CD4-positive, alpha-beta T cell (primary cell): ENCODE results near the gene SELENOF. TPM values are rescaled to one million over a fixed set of nuclear protein-coding genes. Genes with fewer than 3 reads are reported as not detected.

Source experiments
- ATAC-seq: fragments of 200-7000 bp; cut with Tn5 transposase; one replicate; pipeline ENCODE4 v1.10.0; 2022; ENCODE audit warnings: mild to moderate bottlenecking; ENCODE audit not compliant: poor library complexity
- CTCF ChIA-PET: fragments of 350-600 bp; sonication (Branson Sonifier 250); formaldehyde crosslinking; loops from one replicate; lab custom pipeline; 2021; ENCODE audit warnings: antibody characterized with exemption, inconsistent platforms; lab: Charles Lee
- POLR2A ChIA-PET: fragments of 350-600 bp; sonication (Branson Sonifier 250); formaldehyde crosslinking; loops from one replicate; lab custom pipeline; 2021; ENCODE audit warnings: antibody characterized with exemption, inconsistent platforms; lab: Charles Lee
- DNase-seq, 14 experiments: peaks; one replicate each; pipeline ENCODE4 v3.0.0-alpha.2; 2013 to 2020; ENCODE audit warnings: mixed read lengths in 2 of 14
- H3K27ac ChIP-seq, 2 donors: one replicate each; pipeline versions ENCODE4 v1.5.1 to v1.7.0; 2013; ENCODE audit warnings: low read length in 2 of 2, low read depth in 1 of 2, mild to moderate bottlenecking in 1 of 2
- H3K27me3 ChIP-seq, 2 experiments: 1 replicate in 1 of 2; 2 replicates in 1 of 2; pipeline versions ENCODE4 v1.6.1 to v1.7.0; 2013; ENCODE audit warnings: low read length in 2 of 2, control low read depth in 1 of 2, mild to moderate bottlenecking in 1 of 2, moderate library complexity in 1 of 2; ENCODE audit not compliant: insufficient read depth in 2 of 2, control insufficient read depth in 1 of 2
- H3K36me3 ChIP-seq: one replicate; pipeline ENCODE4 v1.6.1; 2013; ENCODE audit warnings: low read length, control low read depth; ENCODE audit not compliant: insufficient read depth
- H3K4me1 ChIP-seq: one replicate; pipeline ENCODE4 v1.6.1; 2013; ENCODE audit warnings: low read length, control low read depth; ENCODE audit not compliant: insufficient read depth
- H3K4me3 ChIP-seq: one replicate; pipeline ENCODE4 v1.5.1; 2013; ENCODE audit warnings: mild to moderate bottlenecking, low read length, moderate library complexity
- H3K9me3 ChIP-seq, 2 experiments: 1 replicate in 1 of 2; 2 replicates in 1 of 2; pipeline versions ENCODE4 v1.6.1 to v1.7.0; 2013; ENCODE audit warnings: low read length in 2 of 2, mild to moderate bottlenecking in 2 of 2, control low read depth in 1 of 2, moderate library complexity in 1 of 2; ENCODE audit not compliant: control insufficient read depth in 1 of 2, insufficient read depth in 1 of 2
- H3K27ac Mint-ChIP-seq: one replicate; pipeline ENCODE4 v1.8.0; 2020; ENCODE audit warnings: mixed read lengths
- H3K27me3 Mint-ChIP-seq: one replicate; pipeline ENCODE4 v1.8.0; 2021; ENCODE audit warnings: mixed read lengths
- H3K36me3 Mint-ChIP-seq: one replicate; pipeline ENCODE4 v1.8.0; 2021; ENCODE audit warnings: low read depth, mixed read lengths
- H3K4me1 Mint-ChIP-seq: one replicate; pipeline ENCODE4 v1.8.0; 2021; ENCODE audit warnings: low read depth, mixed read lengths
- H3K4me3 Mint-ChIP-seq: one replicate; pipeline ENCODE4 v1.8.0; 2020; ENCODE audit warnings: mild to moderate bottlenecking, mixed read lengths
- H3K9me3 Mint-ChIP-seq: one replicate; pipeline ENCODE4 v1.8.0; 2020; ENCODE audit warnings: mixed read lengths
- intact Hi-C, 2 experiments: fragments of 100-400 bp; cut with DNase I in 1 of 2; cut with micrococcal nuclease in 1 of 2; formaldehyde crosslinking; loops; one replicate each; pipeline versions ENCODE4 v1.15.1 to v1.9.0; 2023 to 2025; cut with DNase I, micrococcal nuclease
- total RNA-seq, 174 experiments: library from RNA in 2 of 174; stranded (reverse) in 2 of 174; gene quantifications; one replicate each; pipeline ENCODE4 v1.2.3 and lab custom pipeline; 2021 to 2026
- TF ChIP-seq, protein P1 (sequence below): fragments of 200-600 bp; IDR thresholded peaks from one replicate; pipeline ENCODE4 v1.8.0; 2022; ENCODE audit warnings: antibody characterized with exemption, mild to moderate bottlenecking

The SELENOF gene
- total RNA-seq, 2 experiments from 2014 or later = 74.1 to 74.9 TPM

DNA sequence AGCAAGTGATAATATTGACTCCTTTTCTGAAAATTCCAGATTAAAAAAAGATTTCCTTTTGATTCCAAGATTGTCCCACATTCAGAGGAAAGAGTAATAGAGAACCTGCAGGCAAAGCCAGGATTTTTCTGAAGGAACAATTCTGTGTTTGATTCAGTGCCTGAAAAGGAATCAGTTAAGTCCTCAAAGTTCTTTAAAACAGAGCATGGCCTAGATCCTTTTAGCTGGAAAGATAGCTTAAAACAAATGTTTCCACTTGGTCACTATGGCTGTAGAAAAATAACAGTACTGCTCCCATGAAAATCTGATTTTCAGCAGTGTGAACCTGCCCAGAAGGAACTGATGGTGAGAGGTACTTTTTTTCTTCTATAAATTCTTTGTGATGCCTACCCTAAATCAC is 42.3 kb upstream of the SELENOF start:
- no peaks in the 10 kb centered on the region for H3K9me3 Mint-ChIP-seq
- no peaks in the 10 kb centered on the region for H3K27me3 Mint-ChIP-seq
- no peak for ATAC-seq
- H3K36me3 Mint-ChIP-seq = no peaks in the 10 kb centered on the region
- Histone ChIP-seq H3K36me3 (no peaks in the 10 kb centered on the region), H3K27me3 (no peaks in the 10 kb centered on the region), H3K9me3 (no peaks in the 10 kb centered on the region), H3K4me1 (no peaks in the 10 kb centered on the region), H3K4me3 (no peak overlapping the region), H3K27ac (no peak overlapping the region)
- H3K4me1 Mint-ChIP-seq = peaks cover 14% of the 10 kb centered on the region
- intact Hi-C loops = no loop called here
- CTCF ChIA-PET = no interaction called here
- POLR2A ChIA-PET = no interaction called here
- no peak for DNase-seq
- H3K4me3 Mint-ChIP-seq = no peak overlapping the region
- TF ChIP-seq, protein P1, sequence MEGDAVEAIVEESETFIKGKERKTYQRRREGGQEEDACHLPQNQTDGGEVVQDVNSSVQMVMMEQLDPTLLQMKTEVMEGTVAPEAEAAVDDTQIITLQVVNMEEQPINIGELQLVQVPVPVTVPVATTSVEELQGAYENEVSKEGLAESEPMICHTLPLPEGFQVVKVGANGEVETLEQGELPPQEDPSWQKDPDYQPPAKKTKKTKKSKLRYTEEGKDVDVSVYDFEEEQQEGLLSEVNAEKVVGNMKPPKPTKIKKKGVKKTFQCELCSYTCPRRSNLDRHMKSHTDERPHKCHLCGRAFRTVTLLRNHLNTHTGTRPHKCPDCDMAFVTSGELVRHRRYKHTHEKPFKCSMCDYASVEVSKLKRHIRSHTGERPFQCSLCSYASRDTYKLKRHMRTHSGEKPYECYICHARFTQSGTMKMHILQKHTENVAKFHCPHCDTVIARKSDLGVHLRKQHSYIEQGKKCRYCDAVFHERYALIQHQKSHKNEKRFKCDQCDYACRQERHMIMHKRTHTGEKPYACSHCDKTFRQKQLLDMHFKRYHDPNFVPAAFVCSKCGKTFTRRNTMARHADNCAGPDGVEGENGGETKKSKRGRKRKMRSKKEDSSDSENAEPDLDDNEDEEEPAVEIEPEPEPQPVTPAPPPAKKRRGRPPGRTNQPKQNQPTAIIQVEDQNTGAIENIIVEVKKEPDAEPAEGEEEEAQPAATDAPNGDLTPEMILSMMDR = no peak
- no peak overlapping the region for H3K27ac Mint-ChIP-seq

DNA sequence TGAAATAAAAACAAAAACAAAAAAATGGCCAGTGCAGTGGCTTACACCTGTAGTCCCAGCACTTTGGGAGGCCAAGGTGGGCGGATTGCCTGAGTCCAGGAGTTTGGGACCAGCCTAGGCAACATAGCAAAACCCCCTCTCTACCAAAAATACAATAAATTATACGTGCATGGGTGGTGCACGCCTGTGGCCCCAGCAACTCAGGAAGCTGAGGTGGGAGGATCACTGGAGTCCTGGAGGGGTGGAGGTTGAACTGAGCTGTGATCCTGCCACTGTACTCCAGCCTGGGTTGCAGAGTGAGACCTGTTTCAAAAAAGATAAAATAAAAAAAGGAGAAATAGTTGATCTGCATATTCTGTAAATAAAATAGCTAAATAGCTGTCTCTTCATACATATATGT is 41.8 kb upstream of the SELENOF start:
- Histone ChIP-seq H3K4me3 (no peak overlapping the region), H3K27me3 (no peaks in the 10 kb centered on the region), H3K27ac (no peak overlapping the region), H3K9me3 (no peaks in the 10 kb centered on the region), H3K4me1 (no peaks in the 10 kb centered on the region), H3K36me3 (no peaks in the 10 kb centered on the region)
- POLR2A ChIA-PET = no interaction called here
- Mint-ChIP-seq H3K4me1 (peaks cover 18% of the 10 kb centered on the region), H3K27ac (no peak overlapping the region), H3K36me3 (no peaks in the 10 kb centered on the region), H3K9me3 (no peaks in the 10 kb centered on the region), H3K4me3 (no peak overlapping the region), H3K27me3 (no peaks in the 10 kb centered on the region)
- intact Hi-C loops = no loop called here
- DNase-seq = no peak
- no peak for ATAC-seq
- TF ChIP-seq, protein P1 = no peak
- CTCF ChIA-PET = no interaction called here

DNA sequence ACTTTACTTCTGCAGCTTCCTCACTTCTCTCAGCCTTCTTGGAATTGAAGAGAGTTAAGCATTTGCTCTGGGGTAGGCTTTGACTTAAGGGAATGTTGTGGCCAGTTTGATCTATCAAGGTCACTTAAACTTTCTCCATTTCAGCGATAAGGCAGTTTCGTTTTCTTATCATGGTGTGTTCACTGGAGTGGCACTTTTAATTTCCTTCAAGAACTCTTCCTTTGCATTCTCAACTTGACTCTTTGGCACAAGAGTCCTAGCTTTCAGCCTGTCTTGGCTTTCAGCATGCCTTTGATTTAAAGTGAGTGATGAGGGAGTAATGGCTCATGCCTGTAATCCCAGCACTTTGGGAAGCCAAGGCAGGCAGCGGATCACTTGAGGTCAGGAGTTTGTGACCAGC is 39.2 kb upstream of the SELENOF start:
- no peak overlapping the region for H3K27ac ChIP-seq
- H3K36me3 ChIP-seq = no peaks in the 10 kb centered on the region
- no peak for DNase-seq
- POLR2A ChIA-PET = no interaction called here
- peaks cover 25% of the 10 kb centered on the region for H3K4me1 Mint-ChIP-seq
- CTCF ChIA-PET = no interaction called here
- H3K27me3 ChIP-seq = no peaks in the 10 kb centered on the region
- no peaks in the 10 kb centered on the region for H3K9me3 ChIP-seq
- no peaks in the 10 kb centered on the region for H3K36me3 Mint-ChIP-seq
- no peak for ATAC-seq
- no peak overlapping the region for H3K27ac Mint-ChIP-seq
- no peak overlapping the region for H3K4me3 ChIP-seq
- H3K9me3 Mint-ChIP-seq = no peaks in the 10 kb centered on the region
- H3K27me3 Mint-ChIP-seq = no peaks in the 10 kb centered on the region
- intact Hi-C loops = no loop called here
- TF ChIP-seq, protein P1 = no peak
- H3K4me1 ChIP-seq = no peaks in the 10 kb centered on the region
- no peak overlapping the region for H3K4me3 Mint-ChIP-seq
